Trophoblast cell (in vitro differentiated cells and primary cell): ENCODE measurements around the gene SLC51B.

Source experiments
- DNase-seq, 2 donors: peaks; one replicate each; pipeline ENCODE4 v3.0.0-alpha.2; 2016
- H2AFZ ChIP-seq: 2 replicates; pipeline ENCODE4 v1.6.1; 2013; ENCODE audit warnings: low read length, moderate library complexity, mild to moderate bottlenecking; ENCODE audit not compliant: insufficient read depth, poor library complexity
- H2AK5ac ChIP-seq: 2 replicates; pipeline ENCODE4 v1.6.1; 2013; ENCODE audit warnings: mild to moderate bottlenecking, low read length
- H2BK120ac ChIP-seq: 2 replicates; pipeline ENCODE4 v1.6.1; 2013; ENCODE audit warnings: low read length, mild to moderate bottlenecking, moderate library complexity; ENCODE audit not compliant: insufficient read depth, poor library complexity
- H2BK12ac ChIP-seq: 2 replicates; pipeline ENCODE4 v1.6.1; 2013; ENCODE audit warnings: mild to moderate bottlenecking, low read length, moderate library complexity
- H2BK5ac ChIP-seq: 2 replicates; pipeline ENCODE4 v1.6.1; 2013; ENCODE audit warnings: low read length, low read depth, moderate library complexity, mild to moderate bottlenecking; ENCODE audit not compliant: poor library complexity
- H3K14ac ChIP-seq: 2 replicates; pipeline ENCODE4 v1.6.1; 2013; ENCODE audit warnings: mild to moderate bottlenecking, low read length
- H3K18ac ChIP-seq: 2 replicates; pipeline ENCODE4 v1.6.1; 2013; ENCODE audit warnings: mild to moderate bottlenecking, low read length
- H3K23ac ChIP-seq: 2 replicates; pipeline ENCODE4 v1.6.1; 2013; ENCODE audit warnings: low read length
- H3K27ac ChIP-seq: 2 replicates; pipeline ENCODE4 v1.5.1; 2013; ENCODE audit warnings: low read depth, mild to moderate bottlenecking, inconsistent platforms, low read length, moderate library complexity
- H3K27me3 ChIP-seq: 2 replicates; pipeline ENCODE4 v1.6.1; 2013; ENCODE audit warnings: inconsistent platforms, mild to moderate bottlenecking, low read length, moderate library complexity; ENCODE audit not compliant: insufficient read depth
- H3K36me3 ChIP-seq, 2 experiments: 1 replicate in 1 of 2; 2 replicates in 1 of 2; pipeline ENCODE4 v1.6.1; 2013; ENCODE audit warnings: low read length in 2 of 2, mild to moderate bottlenecking in 2 of 2, moderate library complexity in 1 of 2; ENCODE audit not compliant: insufficient read depth in 2 of 2, control insufficient read depth in 1 of 2
- H3K4ac ChIP-seq: 2 replicates; pipeline ENCODE4 v1.6.1; 2013; ENCODE audit warnings: low read depth, mild to moderate bottlenecking, low read length, moderate library complexity
- H3K4me1 ChIP-seq, 2 experiments: 1 replicate in 1 of 2; 2 replicates in 1 of 2; pipeline ENCODE4 v1.6.1; 2013; ENCODE audit warnings: low read length in 2 of 2, mild to moderate bottlenecking in 2 of 2, moderate library complexity in 1 of 2; ENCODE audit not compliant: insufficient read depth in 2 of 2, control insufficient read depth in 1 of 2
- H3K4me2 ChIP-seq: 2 replicates; pipeline ENCODE4 v1.6.1; 2013; ENCODE audit warnings: inconsistent platforms, mild to moderate bottlenecking, low read length, moderate library complexity
- H3K4me3 ChIP-seq: 2 replicates; pipeline ENCODE4 v1.5.1; 2013; ENCODE audit warnings: mild to moderate bottlenecking, low read depth, low read length, inconsistent platforms
- H3K79me1 ChIP-seq: one replicate; pipeline ENCODE4 v1.6.1; 2013; ENCODE audit warnings: low read length
- H3K79me2 ChIP-seq: 2 replicates; pipeline ENCODE4 v1.6.1; 2013; ENCODE audit warnings: low read length, mild to moderate bottlenecking; ENCODE audit not compliant: control insufficient read depth, insufficient read depth, poor library complexity
- H3K9ac ChIP-seq: 2 replicates; pipeline ENCODE4 v1.6.1; 2013; ENCODE audit warnings: mild to moderate bottlenecking, low read length
- H3K9me3 ChIP-seq: 2 replicates; pipeline ENCODE4 v1.6.1; 2013; ENCODE audit warnings: low read depth, mild to moderate bottlenecking, control low read depth, inconsistent platforms, low read length; ENCODE audit not compliant: insufficient read depth
- H4K12ac ChIP-seq: 2 replicates; pipeline ENCODE4 v1.6.1; 2013; ENCODE audit warnings: low read depth, mild to moderate bottlenecking, low read length, moderate library complexity
- H4K8ac ChIP-seq: 2 replicates; pipeline ENCODE4 v1.6.1; 2013; ENCODE audit warnings: low read depth, mild to moderate bottlenecking, low read length, moderate library complexity
- H4K91ac ChIP-seq: one replicate; pipeline ENCODE4 v1.6.1; 2013; ENCODE audit warnings: low read depth, mild to moderate bottlenecking, low read length, moderate library complexity
- WGBS: extraction: QIAGEN DNeasy Blood & Tissue Kit; methylation state at CpG from one replicate; pipeline ENCODE4 v1.1.7; 2013; ENCODE audit warnings: missing lambda C conversion rate; ENCODE audit not compliant: insufficient read length, insufficient coverage; ENCODE audit errors: extremely low coverage; 5-methylcytosine and 5-hydroxymethylcytosine counted together

The SLC51B gene

GRCh38 chr15:65081270-65081669 is 36.1 kb downstream of the SLC51B start:
- H4K91ac ChIP-seq: no peak overlapping the region
- no peak overlapping the region for H2BK12ac ChIP-seq
- no peak overlapping the region for H2BK5ac ChIP-seq
- H4K12ac ChIP-seq: no peak overlapping the region
- H3K79me1 ChIP-seq: no peaks in the 10 kb centered on the region
- H3K4me2 ChIP-seq: no peak overlapping the region
- no peak overlapping the region for H2BK120ac ChIP-seq
- no peak overlapping the region for H3K23ac ChIP-seq
- H3K27me3 ChIP-seq: no peaks in the 10 kb centered on the region
- no peak overlapping the region for H2AFZ ChIP-seq
- H3K79me2 ChIP-seq: no peaks in the 10 kb centered on the region
- no peak overlapping the region for H3K4ac ChIP-seq
- H3K4me3 ChIP-seq: no peak overlapping the region
- peaks cover 2 to 7% of the 10 kb centered on the region in 2 experiments for H3K4me1 ChIP-seq
- H3K9me3 ChIP-seq: peaks cover 9% of the 10 kb centered on the region
- WGBS: no CpG with 5 or more reads among the region's 6 CpGs
- no peak overlapping the region for H4K8ac ChIP-seq
- H3K9ac ChIP-seq: no peak overlapping the region
- no peak overlapping the region for H3K14ac ChIP-seq
- no peak overlapping the region for H3K18ac ChIP-seq
- H3K27ac ChIP-seq: no peak overlapping the region
- no peak for DNase-seq
- H3K36me3 ChIP-seq: no peaks in the 10 kb centered on the region
- no peak overlapping the region for H2AK5ac ChIP-seq

GRCh38 chr15:65081758-65082157 is 36.6 kb downstream of the SLC51B start:
- no peak overlapping the region for H2AK5ac ChIP-seq
- no peak overlapping the region for H2BK12ac ChIP-seq
- no peak overlapping the region for H3K27ac ChIP-seq
- no peak overlapping the region for H2BK120ac ChIP-seq
- no peaks in the 10 kb centered on the region for H3K79me2 ChIP-seq
- no peak overlapping the region for H3K18ac ChIP-seq
- no peaks in the 10 kb centered on the region for H3K36me3 ChIP-seq
- H4K91ac ChIP-seq: no peak overlapping the region
- peaks cover 9% of the 10 kb centered on the region for H3K9me3 ChIP-seq
- peak overlapping the region; percentile 63 for H3K9ac ChIP-seq
- H3K27me3 ChIP-seq: no peaks in the 10 kb centered on the region
- H3K4me1 ChIP-seq: peaks cover 2 to 7% of the 10 kb centered on the region in 2 experiments
- no CpG with 5 or more reads among the region's 5 CpGs for WGBS
- H3K4me3 ChIP-seq: no peak overlapping the region
- DNase-seq: no peak
- H3K4me2 ChIP-seq: no peak overlapping the region
- H3K4ac ChIP-seq: no peak overlapping the region
- H3K79me1 ChIP-seq: no peaks in the 10 kb centered on the region
- H3K23ac ChIP-seq: peak overlapping the region; percentile 14
- no peak overlapping the region for H3K14ac ChIP-seq
- no peak overlapping the region for H4K12ac ChIP-seq
- no peak overlapping the region for H2AFZ ChIP-seq
- H2BK5ac ChIP-seq: no peak overlapping the region
- no peak overlapping the region for H4K8ac ChIP-seq

- no peak overlapping the region for H3K4me2 ChIP-seq
- H3K27me3 ChIP-seq: no peaks in the 10 kb centered on the region
- no peak overlapping the region for H3K14ac ChIP-seq
- WGBS: no CpG with 5 or more reads among the region's 7 CpGs
- H3K9ac ChIP-seq: no peak overlapping the region
- no peak overlapping the region for H2BK12ac ChIP-seq
- no peaks in the 10 kb centered on the region for H3K79me1 ChIP-seq
- no peak overlapping the region for H3K23ac ChIP-seq
- no peak overlapping the region for H2BK5ac ChIP-seq
- no peak overlapping the region for H3K4ac ChIP-seq
- no peak overlapping the region for H4K91ac ChIP-seq
- H3K18ac ChIP-seq: no peak overlapping the region
- no peak overlapping the region for H2AFZ ChIP-seq
- H2BK120ac ChIP-seq: no peak overlapping the region
- DNase-seq: no peak
- no peak overlapping the region for H4K12ac ChIP-seq
- no peak overlapping the region for H4K8ac ChIP-seq
- peaks cover 5% of the 10 kb centered on the region for H3K9me3 ChIP-seq
- H3K36me3 ChIP-seq: no peaks in the 10 kb centered on the region
- H3K4me3 ChIP-seq: no peak overlapping the region
- no peaks in the 10 kb centered on the region for H3K79me2 ChIP-seq
- H3K27ac ChIP-seq: no peak overlapping the region
- no peak overlapping the region for H2AK5ac ChIP-seq
- peaks cover 2 to 7% of the 10 kb centered on the region in 2 experiments for H3K4me1 ChIP-seq
Measured at GRCh38 chr15:65082303-65082953, 37.2 kb downstream of the SLC51B start.

DNA sequence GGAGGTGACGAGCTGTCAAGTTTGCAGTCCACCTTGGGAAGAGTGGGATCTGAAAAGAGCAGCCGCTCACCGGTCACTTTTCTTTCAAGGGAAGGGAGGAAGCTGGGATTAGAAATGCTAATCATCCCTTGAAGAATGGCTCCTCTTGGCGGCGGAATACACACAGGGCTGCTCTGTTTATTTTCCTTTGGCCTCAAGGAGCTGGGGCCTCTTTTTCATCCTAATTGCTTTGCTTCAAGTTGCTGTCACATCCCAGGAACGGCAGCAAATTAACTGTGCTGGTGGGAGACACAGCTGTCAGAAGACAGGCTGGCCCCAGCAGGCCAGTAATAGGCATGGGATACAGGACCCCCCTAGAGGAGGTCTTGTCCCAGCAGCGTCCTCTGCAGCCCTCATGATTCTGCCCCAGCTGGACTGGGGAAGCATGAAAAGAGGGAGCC is 38.1 kb downstream of the SLC51B start:
- H3K4me3 ChIP-seq: no peak overlapping the region
- no peaks in the 10 kb centered on the region for H3K36me3 ChIP-seq
- peaks cover 2% of the 10 kb centered on the region for H3K9me3 ChIP-seq
- peaks cover 2 to 5% of the 10 kb centered on the region in 2 experiments for H3K4me1 ChIP-seq
- H3K23ac ChIP-seq: no peak overlapping the region
- no peak overlapping the region for H3K9ac ChIP-seq
- no peaks in the 10 kb centered on the region for H3K79me1 ChIP-seq
- no peak overlapping the region for H4K8ac ChIP-seq
- no peak overlapping the region for H3K14ac ChIP-seq
- H3K4ac ChIP-seq: no peak overlapping the region
- WGBS: no CpG with 5 or more reads among the region's 7 CpGs
- H4K12ac ChIP-seq: no peak overlapping the region
- H3K18ac ChIP-seq: no peak overlapping the region
- no peaks in the 10 kb centered on the region for H3K27me3 ChIP-seq
- H2BK120ac ChIP-seq: no peak overlapping the region
- no peak for DNase-seq
- H2AK5ac ChIP-seq: no peak overlapping the region
- no peak overlapping the region for H3K4me2 ChIP-seq
- H3K27ac ChIP-seq: no peak overlapping the region
- H4K91ac ChIP-seq: no peak overlapping the region
- no peak overlapping the region for H2AFZ ChIP-seq
- H3K79me2 ChIP-seq: no peaks in the 10 kb centered on the region
- H2BK12ac ChIP-seq: no peak overlapping the region
- no peak overlapping the region for H2BK5ac ChIP-seq
